CD14-positive monocyte (primary cell): ENCODE results near the gene CACNA2D2. TPM values are rescaled to one million over a fixed set of nuclear protein-coding genes. Genes with fewer than 3 reads are reported as not detected.
A peak's percentile ranks its signal among the peaks of the same experiment; 100 is the strongest.

Experiments used
- DNase-seq, 3 donors: peaks; one replicate each; pipeline ENCODE4 v3.0.0-alpha.2; 2011 to 2022
- H2AFZ ChIP-seq: 2 replicates; pipeline ENCODE4 v1.6.0; 2012; ENCODE audit warnings: mild to moderate bottlenecking, low read depth, low read length, inconsistent platforms; ENCODE audit not compliant: insufficient read depth, poor library complexity, severe bottlenecking
- H3K27ac ChIP-seq, 2 donors: 1 replicate in 1 of 2; 2 replicates in 1 of 2; pipeline ENCODE4 v1.5.1; 2012 to 2013; ENCODE audit warnings: low read length in 2 of 2, control low read depth in 1 of 2, inconsistent platforms in 1 of 2, low read depth in 1 of 2, mild to moderate bottlenecking in 1 of 2
- H3K27me3 ChIP-seq, 2 donors: one replicate each; pipeline versions ENCODE4 v1.6.0 to v1.6.1; 2011 to 2013; ENCODE audit warnings: low read length in 2 of 2; ENCODE audit not compliant: control insufficient read depth in 2 of 2, insufficient read depth in 2 of 2
- H3K36me3 ChIP-seq, 2 donors: replicated peaks in 1 of 2; 1 replicate in 1 of 2; 2 replicates in 1 of 2; pipeline versions ENCODE4 v1.5.1 to v1.6.1; 2012 to 2013; ENCODE audit warnings: low read length in 2 of 2, control low read depth in 1 of 2, inconsistent platforms in 1 of 2, mild to moderate bottlenecking in 1 of 2; ENCODE audit not compliant: insufficient read depth in 2 of 2, control insufficient read depth in 1 of 2
- H3K4me1 ChIP-seq, 2 donors: 1 replicate in 1 of 2; 2 replicates in 1 of 2; pipeline versions ENCODE4 v1.5.1 to v1.6.1; 2012 to 2013; ENCODE audit warnings: low read length in 2 of 2, control low read depth in 1 of 2, inconsistent platforms in 1 of 2, mild to moderate bottlenecking in 1 of 2, moderate library complexity in 1 of 2; ENCODE audit not compliant: insufficient read depth in 2 of 2, control insufficient read depth in 1 of 2
- H3K4me2 ChIP-seq: replicated peaks from 2 replicates; pipeline ENCODE3; 2012; ENCODE audit warnings: low read length, moderate library complexity, mild to moderate bottlenecking; ENCODE audit not compliant: poor library complexity, severe bottlenecking; ENCODE audit errors: extremely low read depth
- H3K4me3 ChIP-seq, 3 experiments: fragments of 200-600 bp in 1 of 3; sonication (generic) in 1 of 3; replicated peaks in 1 of 3; 1 replicate in 2 of 3; 2 replicates in 1 of 3; pipeline ENCODE4 v1.5.1; 2011 to 2013; ENCODE audit warnings: low read length in 3 of 3, mild to moderate bottlenecking in 3 of 3, control low read depth in 2 of 3, low read depth in 2 of 3, inconsistent platforms in 1 of 3, moderate library complexity in 1 of 3
- H3K79me2 ChIP-seq: 2 replicates; pipeline ENCODE4 v1.6.0; 2012; ENCODE audit warnings: mild to moderate bottlenecking, control low read depth, inconsistent platforms, low read length, moderate library complexity; ENCODE audit not compliant: insufficient read depth
- H3K9ac ChIP-seq: 2 replicates; pipeline ENCODE4 v1.6.0; 2017; ENCODE audit warnings: low read length, mild to moderate bottlenecking; ENCODE audit not compliant: insufficient read depth, poor library complexity, severe bottlenecking
- H3K9me3 ChIP-seq, 2 donors: replicated peaks in 1 of 2; 1 replicate in 1 of 2; 2 replicates in 1 of 2; pipeline versions ENCODE4 v1.5.1 to v1.6.1; 2012 to 2013; ENCODE audit warnings: low read length in 2 of 2, control low read depth in 1 of 2; ENCODE audit not compliant: control insufficient read depth in 1 of 2, insufficient read depth in 1 of 2
- H4K20me1 ChIP-seq: 2 replicates; pipeline ENCODE4 v1.6.0; 2012; ENCODE audit warnings: mild to moderate bottlenecking, low read length, control low read depth, moderate library complexity; ENCODE audit not compliant: insufficient read depth
- H3K27ac Mint-ChIP-seq, 7 donors: one replicate each; pipeline ENCODE4 v1.8.0; 2020; ENCODE audit warnings: mild to moderate bottlenecking in 7 of 7, mixed read lengths in 7 of 7, moderate library complexity in 6 of 7, inconsistent platforms in 2 of 7
- H3K27me3 Mint-ChIP-seq, 3 donors: one replicate each; pipeline ENCODE4 v1.8.0; 2021 to 2022; ENCODE audit warnings: low read depth in 3 of 3, mild to moderate bottlenecking in 3 of 3, mixed read lengths in 3 of 3, moderate library complexity in 3 of 3, inconsistent platforms in 1 of 3
- H3K36me3 Mint-ChIP-seq, 2 donors: one replicate each; pipeline ENCODE4 v1.8.0; 2020; ENCODE audit warnings: mixed read lengths in 2 of 2, inconsistent platforms in 1 of 2, mild to moderate bottlenecking in 1 of 2
- H3K4me1 Mint-ChIP-seq: one replicate; pipeline ENCODE4 v1.8.0; 2020; ENCODE audit warnings: mild to moderate bottlenecking, mixed read lengths
- H3K4me3 Mint-ChIP-seq, 2 donors: one replicate each; pipeline ENCODE4 v1.8.0; 2020; ENCODE audit warnings: mild to moderate bottlenecking in 2 of 2, mixed read lengths in 2 of 2, moderate library complexity in 1 of 2
- H3K9me3 Mint-ChIP-seq, 7 donors: one replicate each; pipeline ENCODE4 v1.8.0; 2020 to 2022; ENCODE audit warnings: mixed read lengths in 7 of 7, mild to moderate bottlenecking in 6 of 7, moderate library complexity in 6 of 7, inconsistent platforms in 2 of 7
- WGBS: methylation state at CpG from one replicate; pipeline ENCODE4 v1.1.5; 2013; ENCODE audit warnings: missing lambda C conversion rate; ENCODE audit not compliant: insufficient coverage; 5-methylcytosine and 5-hydroxymethylcytosine counted together
- intact Hi-C, 2 donors: fragments of 100-400 bp; cut with micrococcal nuclease; formaldehyde crosslinking; loops; one replicate each; pipeline versions ENCODE4 v1.15.0 to v1.15.1; 2023
- polyA plus RNA-seq, 3 donors: library from polyadenylated mRNA; depleted of rRNA in 1 of 3; unstranded in 2 of 3; stranded (reverse) in 1 of 3; fragments of 300-500 nt in 2 of 3; fragments of >200 nt in 1 of 3; fragmentation: Illumina TruSeq in 2 of 3; gene quantifications; 1 replicate in 2 of 3; 2 replicates in 1 of 3; pipeline ENCODE4 v1.2.3, GENCODE V29; 2012 to 2021
- TF ChIP-seq, protein P1 (sequence below): fragments of 200-600 bp; IDR thresholded peaks from one replicate; pipeline ENCODE4 v1.8.0; 2022; ENCODE audit warnings: antibody characterized with exemption, mild to moderate bottlenecking

The CACNA2D2 gene
- polyA plus RNA-seq, 3 donors = 0.09 to 0.16 TPM; not detected in 1

DNA sequence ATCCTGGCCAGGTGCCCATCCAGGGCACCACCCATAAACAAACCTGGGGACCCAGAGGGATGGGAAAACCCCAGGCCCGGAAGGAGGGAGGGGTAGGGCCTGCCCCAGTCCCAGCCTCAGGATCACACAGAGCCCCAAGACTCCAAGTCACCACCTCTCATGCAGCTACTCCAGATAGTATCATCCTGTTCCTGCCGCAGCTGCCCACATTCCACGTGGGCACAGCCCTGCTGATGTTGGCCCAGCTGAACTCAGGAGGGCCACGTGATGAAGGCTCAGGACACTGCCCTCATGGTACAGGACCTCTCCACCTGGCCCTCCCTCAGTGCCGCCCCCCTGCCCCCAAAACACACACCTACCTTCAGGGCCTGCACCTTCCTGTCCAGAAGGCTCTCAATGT lies 69.5 kb downstream of the CACNA2D2 start:
- Histone ChIP-seq H3K9me3 (no peaks in the 10 kb centered on the region), H3K36me3 (no peaks in the 10 kb centered on the region), H3K27me3 (no peaks in the 10 kb centered on the region), H3K4me1 (peaks cover 7 to 21% of the 10 kb centered on the region in 2 donors), H3K4me3 (no peak overlapping the region), H3K79me2 (no peaks in the 10 kb centered on the region), H3K9ac (no peak overlapping the region), H3K4me2 (no peak overlapping the region), H2AFZ (no peak overlapping the region), H3K27ac (no peak overlapping the region), H4K20me1 (no peaks in the 10 kb centered on the region)
- Mint-ChIP-seq H3K9me3 (no peaks in the 10 kb centered on the region), H3K36me3 (no peaks in the 10 kb centered on the region), H3K4me3 (no peak overlapping the region), H3K27ac (peak overlapping the region in 1 of 7 donors; percentile 45), H3K4me1 (peaks cover 25% of the 10 kb centered on the region), H3K27me3 (peaks cover 4 to 11% (median 6%) of the 10 kb centered on the region in 3 donors)
- DNase-seq = no peak
- WGBS = 96% methylated on average over 5 of the region's 5 CpGs
- TF ChIP-seq, protein P1, sequence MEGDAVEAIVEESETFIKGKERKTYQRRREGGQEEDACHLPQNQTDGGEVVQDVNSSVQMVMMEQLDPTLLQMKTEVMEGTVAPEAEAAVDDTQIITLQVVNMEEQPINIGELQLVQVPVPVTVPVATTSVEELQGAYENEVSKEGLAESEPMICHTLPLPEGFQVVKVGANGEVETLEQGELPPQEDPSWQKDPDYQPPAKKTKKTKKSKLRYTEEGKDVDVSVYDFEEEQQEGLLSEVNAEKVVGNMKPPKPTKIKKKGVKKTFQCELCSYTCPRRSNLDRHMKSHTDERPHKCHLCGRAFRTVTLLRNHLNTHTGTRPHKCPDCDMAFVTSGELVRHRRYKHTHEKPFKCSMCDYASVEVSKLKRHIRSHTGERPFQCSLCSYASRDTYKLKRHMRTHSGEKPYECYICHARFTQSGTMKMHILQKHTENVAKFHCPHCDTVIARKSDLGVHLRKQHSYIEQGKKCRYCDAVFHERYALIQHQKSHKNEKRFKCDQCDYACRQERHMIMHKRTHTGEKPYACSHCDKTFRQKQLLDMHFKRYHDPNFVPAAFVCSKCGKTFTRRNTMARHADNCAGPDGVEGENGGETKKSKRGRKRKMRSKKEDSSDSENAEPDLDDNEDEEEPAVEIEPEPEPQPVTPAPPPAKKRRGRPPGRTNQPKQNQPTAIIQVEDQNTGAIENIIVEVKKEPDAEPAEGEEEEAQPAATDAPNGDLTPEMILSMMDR = no peak
- intact Hi-C loops = no loop called here

DNA sequence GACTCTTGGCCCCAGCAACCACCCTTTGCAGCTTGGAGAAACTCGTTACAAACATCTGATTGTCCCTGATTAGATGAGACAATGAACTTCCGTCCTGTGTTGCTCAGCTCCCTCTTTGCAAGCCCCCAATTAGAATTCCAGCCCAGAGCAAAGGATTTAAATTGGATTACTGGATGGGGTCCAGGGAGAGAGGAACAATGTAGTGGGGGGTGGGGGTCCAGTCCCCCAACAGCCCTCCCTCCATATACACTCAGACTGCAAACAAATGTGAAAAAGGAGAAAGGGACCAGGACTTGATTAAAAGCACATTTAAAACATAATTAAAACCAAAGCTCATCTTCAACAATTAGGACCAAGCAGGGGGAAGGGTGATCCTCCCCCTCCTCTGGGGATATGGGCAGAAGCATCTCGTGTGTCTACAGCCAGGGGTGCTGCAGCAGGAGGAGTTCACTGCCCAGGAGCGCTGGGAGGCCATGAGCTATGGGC lies 72.4 kb downstream of the CACNA2D2 start:
- Mint-ChIP-seq H3K4me3 (no peak overlapping the region), H3K27me3 (peaks cover 0 to 11% (median 5%) of the 10 kb centered on the region in 3 donors), H3K36me3 (no peaks in the 10 kb centered on the region), H3K27ac (no peak overlapping the region), H3K9me3 (no peaks in the 10 kb centered on the region), H3K4me1 (peaks cover 25% of the 10 kb centered on the region)
- TF ChIP-seq, protein P1 = no peak
- Histone ChIP-seq H3K4me1 (peaks cover 7 to 21% of the 10 kb centered on the region in 2 donors), H3K4me3 (no peak overlapping the region), H3K36me3 (no peaks in the 10 kb centered on the region), H2AFZ (no peak overlapping the region), H3K9me3 (no peaks in the 10 kb centered on the region), H4K20me1 (no peaks in the 10 kb centered on the region), H3K4me2 (no peak overlapping the region), H3K79me2 (no peaks in the 10 kb centered on the region), H3K9ac (no peak overlapping the region), H3K27me3 (no peaks in the 10 kb centered on the region), H3K27ac (no peak overlapping the region)
- WGBS = 70% methylated on average over 2 of the region's 4 CpGs
- intact Hi-C loops = no loop called here
- no peak for DNase-seq
